ENCODE results near the gene PDE6B.

Gene PDE6B

DNA sequence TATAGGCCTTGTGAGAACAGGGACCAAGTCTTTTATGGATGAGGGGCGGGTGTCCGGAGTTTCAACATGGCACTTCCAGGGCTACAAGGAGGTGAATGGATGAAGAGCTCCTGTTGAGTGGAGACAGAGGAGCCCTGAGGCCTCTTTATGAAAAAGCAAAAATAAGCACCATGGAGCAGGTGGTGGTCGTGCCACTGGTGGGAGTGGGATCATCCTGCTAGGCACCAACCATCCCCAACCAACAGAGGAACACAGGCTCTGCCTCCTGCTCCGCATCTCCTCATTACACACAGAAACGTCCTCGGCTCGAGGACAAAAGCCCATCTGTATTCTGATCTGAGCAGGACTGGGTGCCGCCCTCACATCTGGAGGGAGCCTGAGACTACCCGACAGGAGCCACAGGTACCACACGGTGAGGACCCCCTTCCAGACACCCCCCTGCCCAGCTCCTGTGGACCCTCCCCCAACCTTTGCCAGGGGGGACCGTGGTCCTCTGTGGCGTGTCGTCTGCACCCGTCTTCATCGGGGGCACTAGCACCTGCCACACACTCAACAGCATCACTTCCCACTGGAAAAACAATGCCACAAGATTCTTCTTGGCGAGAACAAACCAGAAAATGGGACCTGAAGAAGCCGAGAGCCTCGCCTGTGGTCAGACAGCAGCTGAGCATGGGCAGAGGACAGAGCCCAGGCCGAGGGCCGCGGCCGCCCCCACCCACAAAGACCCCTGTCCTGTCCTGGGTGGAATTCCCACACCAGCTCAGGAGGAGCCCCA lies 3.9 kb upstream of the PDE6B start:
- DNase-seq (ENCODE audit: extremely low spot score, insufficient read length, low read depth) (no peak), FAIRE-seq (no peak)

DNA sequence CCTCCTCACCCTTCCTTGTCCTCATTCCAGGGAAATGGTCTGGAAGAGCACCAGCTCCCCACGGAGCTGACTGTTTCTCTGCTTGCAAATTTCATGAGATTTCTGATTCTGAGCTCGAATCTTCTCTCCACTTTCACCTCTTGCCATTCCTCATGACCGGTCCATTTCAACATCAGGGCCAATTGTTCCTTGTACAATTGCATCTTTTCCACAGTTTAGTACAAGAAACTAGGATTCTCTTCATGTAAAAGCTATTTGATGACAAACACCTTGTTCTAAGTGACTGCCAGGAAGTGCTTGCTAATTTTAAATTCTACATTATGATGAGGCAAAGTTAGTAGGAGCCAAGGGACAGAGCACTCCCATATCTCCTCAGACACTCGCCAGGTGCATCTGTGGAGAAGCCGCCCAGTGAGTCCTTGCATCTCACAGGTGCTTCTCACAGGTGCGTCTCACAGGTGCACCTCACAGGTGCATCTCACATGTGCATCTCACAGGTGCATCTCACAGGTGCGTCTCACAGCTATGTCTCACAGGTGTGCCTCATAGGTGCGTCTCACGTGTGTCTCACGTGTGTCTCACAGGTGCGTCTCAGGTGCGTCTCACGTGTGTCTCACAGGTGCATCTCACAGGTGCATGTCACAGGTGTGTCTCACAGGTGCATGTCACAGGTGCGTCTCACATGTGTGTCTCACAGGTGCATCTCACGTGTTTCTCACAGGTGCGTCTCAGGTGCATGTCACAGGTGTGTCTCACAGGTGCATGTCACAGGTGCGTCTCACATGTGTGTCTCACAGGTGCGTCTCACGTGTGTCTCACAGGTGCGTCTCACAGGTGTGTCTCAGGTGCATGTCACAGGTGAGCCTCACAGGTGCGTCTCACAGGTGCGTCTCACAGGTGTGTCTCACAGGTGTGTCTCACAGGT lies 3.0 kb upstream of the PDE6B start:
- no peak for DNase-seq (ENCODE audit: extremely low spot score, insufficient read length, low read depth)
- no peak for FAIRE-seq

- no peak for FAIRE-seq
- DNase-seq (ENCODE audit: extremely low spot score, insufficient read length, low read depth): no peak
Measured at GRCh38 chr4:622996-623913, 2.1 kb upstream of the PDE6B start.

DNA sequence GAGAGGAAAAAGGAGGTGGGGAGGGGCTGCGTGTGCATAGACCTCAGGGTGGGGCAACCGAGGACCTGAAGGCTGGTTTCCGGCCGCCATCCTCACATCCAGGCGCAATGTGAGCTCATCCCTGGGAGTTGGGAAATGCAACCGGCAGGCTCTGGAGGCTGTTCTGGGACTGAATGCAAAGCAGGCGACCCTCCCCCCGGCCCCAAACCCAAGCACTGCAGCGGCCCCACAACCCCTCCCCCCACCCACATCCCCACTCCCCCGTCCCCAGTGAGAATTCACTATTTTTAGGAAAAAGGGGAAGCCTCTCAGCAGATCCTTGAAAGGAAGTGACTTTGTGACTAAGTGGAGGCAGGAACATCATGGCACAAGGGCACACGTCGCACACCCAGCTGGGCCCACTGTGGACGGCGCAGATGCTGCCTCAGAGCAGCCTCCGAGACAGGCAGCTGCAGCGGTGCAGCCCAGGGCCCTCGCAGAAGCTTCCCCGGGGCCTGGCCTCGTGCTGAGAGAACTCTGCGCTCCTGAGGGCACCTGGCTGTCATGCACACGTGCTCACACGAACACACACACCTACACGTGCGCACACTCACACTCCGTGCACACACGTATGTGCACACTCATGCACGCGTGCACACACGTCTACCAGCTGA lies 1.3 kb upstream of the PDE6B start:
- FAIRE-seq (no peak), DNase-seq (ENCODE audit: extremely low spot score, insufficient read length, low read depth) (no peak)

- DNase-seq (ENCODE audit: extremely low spot score, insufficient read length, low read depth) (no peak), FAIRE-seq (no peak)
Measured at GRCh38 chr4:625631-626161, 323 bp downstream of the PDE6B start.

- DNase-seq (ENCODE audit: extremely low spot score, insufficient read length, low read depth) (no peak), FAIRE-seq (no peak)
Measured at GRCh38 chr4:626201-627091, 1.1 kb downstream of the PDE6B start.

DNA sequence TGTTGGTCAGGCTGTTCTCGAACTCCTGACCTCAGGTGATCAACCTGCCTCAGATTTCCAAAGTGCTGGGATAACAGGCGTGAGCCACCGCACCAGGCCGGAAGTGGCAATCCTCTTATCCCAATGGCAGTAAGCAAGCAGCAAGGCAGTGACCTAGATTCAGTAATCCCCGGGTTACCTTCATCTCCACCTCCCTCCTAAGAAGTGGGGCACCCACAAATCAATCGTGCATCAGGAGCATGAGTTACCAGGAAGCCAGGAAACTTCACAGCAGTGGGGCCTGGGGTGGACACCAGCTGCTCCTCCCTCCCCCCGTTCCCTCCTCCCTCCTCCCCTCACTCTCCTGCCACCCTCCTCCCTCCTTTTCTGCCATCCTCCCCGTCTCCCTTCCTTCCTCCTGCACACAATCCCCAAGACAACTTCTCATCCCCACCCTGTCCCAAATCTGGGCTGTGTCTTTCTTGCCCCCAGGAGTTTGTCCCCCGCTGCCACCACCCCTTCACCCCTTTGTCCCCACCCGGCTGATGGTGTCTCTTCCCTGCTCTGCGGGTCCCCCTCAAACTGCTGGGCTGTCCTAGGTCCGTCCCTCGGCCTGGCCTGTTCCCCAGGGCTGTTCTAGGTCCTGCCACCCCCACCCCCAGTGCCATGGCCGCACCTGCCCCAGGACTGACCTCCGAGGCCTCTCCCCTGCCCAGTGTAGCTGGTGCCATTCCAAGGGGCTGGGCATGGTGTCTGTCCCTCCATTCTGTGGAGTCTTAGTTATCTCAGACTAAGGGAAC lies 2.2 kb downstream of the PDE6B start:
- no peak for DNase-seq (ENCODE audit: extremely low spot score, insufficient read length, low read depth)
- FAIRE-seq: no peak

GRCh38 chr4:628311-628741 lies 3.0 kb downstream of the PDE6B start:
- FAIRE-seq (no peak), DNase-seq (ENCODE audit: extremely low spot score, insufficient read length, low read depth) (no peak)

GRCh38 chr4:628821-629635 lies 3.7 kb downstream of the PDE6B start:
- FAIRE-seq (no peak), DNase-seq (ENCODE audit: extremely low spot score, insufficient read length, low read depth) (no peak)

DNA sequence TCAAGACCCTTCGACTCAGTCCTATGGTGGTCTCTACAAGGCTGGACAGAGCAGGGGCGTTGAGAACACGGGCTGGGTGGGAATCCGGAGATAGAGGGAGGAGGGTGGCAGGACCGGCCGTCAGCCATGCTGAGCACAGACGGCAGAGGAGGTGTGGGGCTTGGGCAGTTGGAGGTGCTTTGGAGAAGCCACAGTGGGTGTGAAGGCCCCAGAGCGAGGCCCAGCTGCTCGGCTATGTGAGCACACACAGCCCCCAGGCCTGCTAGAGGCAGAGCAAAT lies 4.2 kb downstream of the PDE6B start:
- DNase-seq (ENCODE audit: extremely low spot score, insufficient read length, low read depth): no peak
- no peak for FAIRE-seq

DNA sequence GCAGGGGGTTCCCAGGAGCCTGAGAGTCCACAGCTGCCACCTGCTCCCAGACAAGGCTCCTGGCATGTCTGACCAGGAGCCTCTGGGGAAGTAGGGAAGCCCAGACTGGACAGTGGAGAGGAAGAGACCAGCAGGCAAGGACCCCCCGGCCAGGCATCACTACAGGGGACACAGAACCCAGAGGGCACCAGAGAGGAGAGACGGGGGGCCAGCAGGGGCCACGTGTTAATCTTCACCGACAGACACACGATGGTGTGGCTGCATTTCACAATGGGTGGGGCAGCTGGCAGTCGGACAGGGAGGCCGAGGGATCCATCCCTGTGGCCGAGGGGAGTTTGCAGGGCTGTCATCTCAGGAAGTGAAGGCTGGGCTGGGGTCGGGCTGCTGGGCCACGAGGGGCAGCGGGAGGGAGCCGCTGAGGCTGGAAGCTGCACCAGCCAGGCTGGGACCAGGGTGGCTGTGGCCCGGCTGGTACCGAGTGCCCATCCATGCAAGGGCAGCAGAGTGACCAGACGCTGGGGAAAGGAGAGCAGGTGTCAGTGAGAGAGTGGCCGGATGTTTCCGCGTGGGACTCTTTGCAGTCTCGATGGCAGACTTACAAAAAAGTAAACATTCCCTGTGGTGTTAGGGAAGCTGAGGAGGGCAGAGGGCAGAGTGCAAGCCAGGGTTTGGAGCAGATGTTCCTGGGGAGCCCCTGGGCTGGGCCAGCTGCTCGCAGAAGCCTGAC lies 4.7 kb downstream of the PDE6B start:
- DNase-seq (ENCODE audit: extremely low spot score, insufficient read length, low read depth) (no peak), FAIRE-seq (no peak)

DNA sequence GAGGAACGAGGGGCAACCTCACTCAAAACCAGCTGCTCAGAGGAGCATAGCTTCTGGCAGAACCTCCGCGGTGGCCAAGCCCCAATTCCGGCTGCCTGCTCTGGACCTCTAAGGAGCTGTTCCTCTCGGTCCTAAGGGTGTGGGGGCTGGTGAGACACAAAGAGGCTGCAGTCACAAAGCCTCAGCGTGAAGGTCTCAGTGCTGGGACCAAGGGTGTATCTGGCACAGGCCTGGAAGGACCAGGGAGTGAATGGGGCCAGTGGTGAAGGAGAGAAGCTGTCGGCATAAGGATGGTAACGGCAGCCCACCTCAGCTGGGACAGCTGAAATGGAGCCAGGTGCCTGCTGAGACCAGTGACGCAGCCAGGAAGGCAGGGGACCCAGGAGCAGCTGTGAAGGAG lies 5.3 kb downstream of the PDE6B start:
- FAIRE-seq (no peak), DNase-seq (ENCODE audit: extremely low spot score, insufficient read length, low read depth) (no peak)

GRCh38 chr4:632196-632790 lies 6.9 kb downstream of the PDE6B start:
- no peak for DNase-seq (ENCODE audit: extremely low spot score, insufficient read length, low read depth)
- FAIRE-seq: no peak

- DNase-seq (ENCODE audit: extremely low spot score, insufficient read length, low read depth): no peak
- no peak for FAIRE-seq
Measured at GRCh38 chr4:632926-633325, 7.6 kb downstream of the PDE6B start.

DNA sequence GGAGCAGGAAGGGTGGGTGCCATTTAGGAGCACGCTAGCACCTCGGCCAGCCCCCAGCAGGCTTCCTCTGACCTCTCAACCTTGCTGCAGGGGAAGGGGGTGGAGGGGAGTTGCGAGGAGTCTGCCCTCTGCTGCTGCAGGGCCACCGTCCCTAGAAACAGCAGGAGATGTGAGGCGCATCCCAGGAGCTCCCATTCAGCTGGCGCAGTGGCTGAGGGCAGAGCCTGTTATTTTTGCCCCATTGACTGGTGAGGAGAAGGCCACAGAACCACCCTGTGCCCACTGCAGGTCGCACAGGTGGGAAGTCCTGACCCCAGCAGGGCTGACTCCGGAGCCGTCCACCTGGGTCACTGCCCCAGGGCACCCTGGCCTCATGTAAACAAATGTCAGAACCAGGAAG lies 8.0 kb downstream of the PDE6B start:
- no peak for DNase-seq (ENCODE audit: extremely low spot score, insufficient read length, low read depth)
- FAIRE-seq: no peak

DNA sequence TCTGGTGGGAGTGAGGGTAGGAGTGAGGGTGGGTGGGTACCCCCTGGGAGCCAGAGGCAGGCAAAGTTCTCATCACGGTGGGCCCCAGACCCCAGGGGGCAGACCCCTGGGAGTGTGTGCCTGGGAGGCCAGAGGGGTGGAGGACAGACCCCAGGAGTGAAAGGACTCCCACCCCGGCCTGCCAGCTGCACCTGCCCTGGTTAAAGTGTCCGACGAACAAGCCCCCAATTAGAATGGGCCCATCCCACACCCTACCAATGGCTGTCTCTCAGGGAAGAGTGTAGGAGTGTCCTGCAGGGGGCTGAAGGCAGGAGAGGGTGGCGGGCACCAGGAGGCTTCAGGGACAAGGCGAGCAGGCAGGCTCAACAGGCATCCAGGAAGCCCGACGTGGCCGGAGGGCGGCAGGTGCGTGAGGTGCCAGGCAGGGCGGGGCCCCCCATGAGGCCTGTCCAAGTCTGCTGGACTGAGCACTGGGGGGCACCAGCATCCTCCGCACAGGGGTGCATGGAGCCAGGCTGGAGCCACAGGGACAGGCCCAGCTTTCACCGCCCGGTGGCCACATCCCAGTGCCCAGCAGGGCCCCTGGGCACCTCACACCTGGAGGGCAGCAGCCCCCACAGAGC lies 8.7 kb downstream of the PDE6B start:
- no peak for DNase-seq (ENCODE audit: extremely low spot score, insufficient read length, low read depth)
- no peak for FAIRE-seq
